Stimulated activated CD8-positive, alpha-beta memory T cell treated with anti-CD3 and anti-CD28 coated beads, Interleukin-4, amount 100 ng/mL, for 4 hours (primary cell): ENCODE measurements around the gene TRIAP1.

Experiments
- DNase-seq, 2 donors: peaks; one replicate each; pipeline ENCODE4 v3.0.0-alpha.2; 2020; ENCODE audit warnings: low read depth in 2 of 2, low spot score in 1 of 2

TRIAP1 gene

GRCh38 chr12:120432772-120433525 is 13.2 kb downstream of the TRIAP1 start:
- DNase-seq, result no peak

- no peak for DNase-seq
These were observed 16.8 kb downstream of the TRIAP1 start for GRCh38 chr12:120429368-120429767.

GRCh38 chr12:120428597-120429229 is 17.5 kb downstream of the TRIAP1 start:
- DNase-seq, result no peak

GRCh38 chr12:120425797-120426196 is 20.4 kb downstream of the TRIAP1 start:
- no peak for DNase-seq

- DNase-seq, result no peak
These were observed 23.2 kb downstream of the TRIAP1 start for GRCh38 chr12:120422892-120423456.

- DNase-seq, result no peak
These were observed 24.5 kb downstream of the TRIAP1 start for GRCh38 chr12:120421701-120422100.

GRCh38 chr12:120417917-120418580 is 28.1 kb downstream of the TRIAP1 start:
- no peak for DNase-seq

GRCh38 chr12:120416490-120417216 is 29.5 kb downstream of the TRIAP1 start:
- DNase-seq, result no peak

- DNase-seq, result no peak
These were observed 32.1 kb downstream of the TRIAP1 start for GRCh38 chr12:120413901-120414695.

- DNase-seq, result no peak
These were observed 33.8 kb downstream of the TRIAP1 start for GRCh38 chr12:120412421-120412820.

- DNase-seq, result no peak
These were observed 37.4 kb downstream of the TRIAP1 start for GRCh38 chr12:120408771-120409170.

GRCh38 chr12:120406553-120406952 is 39.6 kb downstream of the TRIAP1 start:
- DNase-seq, result no peak

GRCh38 chr12:120406069-120406468 is 40.1 kb downstream of the TRIAP1 start:
- DNase-seq, result no peak

GRCh38 chr12:120404271-120404670 is 41.9 kb downstream of the TRIAP1 start:
- DNase-seq, result no peak

GRCh38 chr12:120403869-120404268 is 42.3 kb downstream of the TRIAP1 start:
- DNase-seq, result no peak

GRCh38 chr12:120402217-120402616 is 44.0 kb downstream of the TRIAP1 start:
- no peak for DNase-seq

GRCh38 chr12:120399531-120399930 is 46.7 kb downstream of the TRIAP1 start:
- no peak for DNase-seq

GRCh38 chr12:120397824-120398540 is 48.2 kb downstream of the TRIAP1 start:
- DNase-seq, result no peak

- no peak for DNase-seq
These were observed 51.5 kb downstream of the TRIAP1 start for GRCh38 chr12:120394483-120395367.
